ENCODE measurements around the gene AQP10.
"Not testable (repeated sequence)": the region's sequence is repeated elsewhere in the genome, so short reads cannot be mapped to it uniquely, and the experiment has no call there.

AQP10 gene

DNA sequence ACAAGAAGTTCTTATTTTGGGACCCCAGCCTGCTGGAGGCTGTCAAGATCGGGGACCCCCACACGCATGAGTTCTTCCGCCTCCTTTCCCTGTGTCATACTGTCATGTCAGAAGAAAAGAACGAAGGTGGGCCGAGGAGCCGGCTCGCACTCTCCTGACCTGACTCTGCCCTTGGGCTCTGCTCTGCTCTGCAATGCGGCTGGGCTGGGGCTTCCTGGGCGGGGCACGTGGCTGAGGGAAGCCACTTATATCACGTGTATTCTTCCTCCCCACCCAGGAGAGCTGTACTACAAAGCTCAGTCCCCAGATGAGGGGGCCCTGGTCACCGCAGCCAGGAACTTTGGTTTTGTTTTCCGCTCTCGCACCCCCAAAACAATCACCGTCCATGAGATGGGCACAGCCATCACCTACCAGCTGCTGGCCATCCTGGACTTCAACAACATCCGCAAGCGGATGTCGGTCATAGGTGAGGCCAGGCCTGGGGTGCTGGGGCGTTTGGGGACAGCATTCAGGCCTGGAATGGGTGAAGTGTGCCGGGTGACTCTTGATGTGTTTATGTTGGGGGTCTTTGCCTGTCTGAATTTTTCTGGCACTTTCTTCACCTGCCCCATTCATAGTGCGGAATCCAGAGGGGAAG, 22.1 kb downstream of the AQP10 start:
- peak; percentile 47 to 57 for DNase-seq (ENCODE audit: low read depth in 1 of 2, low spot score in 1 of 2)

- DNase-seq (ENCODE audit: low read depth in 1 of 2, low spot score in 1 of 2): peak; percentile 54 to 67
Measured at GRCh38 chr1:154344977-154345837, 24.3 kb downstream of the AQP10 start.

DNA sequence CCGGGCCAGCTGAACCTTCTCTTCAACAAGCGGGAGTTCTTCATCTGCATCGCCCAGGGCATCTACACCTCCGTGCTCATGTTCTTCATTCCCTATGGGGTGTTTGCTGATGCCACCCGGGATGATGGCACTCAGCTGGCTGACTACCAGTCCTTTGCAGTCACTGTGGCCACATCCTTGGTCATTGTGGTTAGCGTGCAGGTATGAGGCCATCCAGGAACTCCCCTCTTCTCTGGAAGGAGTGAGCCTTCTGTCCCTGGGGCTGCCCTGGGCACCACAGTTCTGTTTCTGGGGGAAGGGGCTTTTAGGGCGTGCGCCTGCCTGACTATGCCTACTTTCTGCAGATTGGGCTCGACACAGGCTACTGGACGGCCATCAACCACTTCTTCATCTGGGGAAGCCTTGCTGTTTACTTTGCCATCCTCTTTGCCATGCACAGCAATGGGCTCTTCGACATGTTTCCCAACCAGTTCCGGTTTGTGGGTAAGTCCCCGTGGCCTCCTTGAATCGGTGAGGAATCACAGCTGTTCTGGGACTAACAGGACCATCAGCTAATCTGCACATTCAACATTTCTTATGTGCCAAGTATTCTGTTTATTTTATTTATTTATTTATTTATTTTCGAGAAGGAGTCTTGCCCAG, 25.5 kb downstream of the AQP10 start:
- no peak for DNase-seq (ENCODE audit: low read depth in 1 of 2, low spot score in 1 of 2)

DNA sequence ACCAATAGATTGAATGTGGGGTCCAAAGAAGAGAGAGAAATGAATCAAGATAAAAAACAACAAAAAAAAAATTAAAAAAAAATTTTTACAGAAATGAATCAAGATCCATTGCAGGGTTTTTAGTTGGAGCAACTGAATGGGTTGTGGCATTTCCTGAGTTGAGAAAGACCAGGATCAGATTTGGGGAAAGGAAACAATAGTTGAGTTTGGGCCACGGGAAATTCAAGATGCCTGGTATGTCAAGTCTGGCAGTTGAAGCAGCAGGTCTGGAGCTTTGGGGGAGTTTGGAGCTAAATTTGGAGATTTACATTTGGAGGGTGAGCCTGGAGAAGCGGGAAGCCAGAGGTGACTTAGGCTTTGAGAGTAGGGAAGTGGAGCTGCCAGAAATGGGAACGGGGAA, 27.1 kb downstream of the AQP10 start:
- DNase-seq (ENCODE audit: low read depth in 1 of 2, low spot score in 1 of 2): no peak

DNA sequence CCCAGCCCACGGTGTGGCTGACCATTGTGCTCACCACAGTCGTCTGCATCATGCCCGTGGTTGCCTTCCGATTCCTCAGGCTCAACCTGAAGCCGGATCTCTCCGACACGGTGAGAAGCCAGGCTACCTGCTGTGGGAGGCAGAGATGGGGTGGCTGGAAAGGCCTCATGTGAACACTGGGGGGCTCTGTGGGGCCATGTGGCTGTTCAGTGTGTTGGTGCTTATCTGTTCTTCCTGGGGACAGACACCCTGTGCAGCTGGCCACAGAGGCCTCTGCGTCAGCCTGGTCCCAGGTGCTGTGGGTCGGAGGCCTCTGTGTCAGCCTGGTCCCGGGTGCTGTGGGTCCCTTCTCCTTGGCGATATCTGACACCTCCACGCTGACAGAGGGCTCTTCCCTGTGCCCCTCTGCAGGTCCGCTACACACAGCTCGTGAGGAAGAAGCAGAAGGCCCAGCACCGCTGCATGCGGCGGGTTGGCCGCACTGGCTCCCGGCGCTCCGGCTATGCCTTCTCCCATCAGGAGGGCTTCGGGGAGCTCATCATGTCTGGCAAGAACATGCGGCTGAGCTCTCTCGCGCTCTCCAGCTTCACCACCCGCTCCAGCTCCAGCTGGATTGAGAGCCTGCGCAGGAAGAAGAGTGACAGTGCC, 27.7 kb downstream of the AQP10 start:
- no peak for DNase-seq (ENCODE audit: low read depth in 1 of 2, low spot score in 1 of 2)

DNA sequence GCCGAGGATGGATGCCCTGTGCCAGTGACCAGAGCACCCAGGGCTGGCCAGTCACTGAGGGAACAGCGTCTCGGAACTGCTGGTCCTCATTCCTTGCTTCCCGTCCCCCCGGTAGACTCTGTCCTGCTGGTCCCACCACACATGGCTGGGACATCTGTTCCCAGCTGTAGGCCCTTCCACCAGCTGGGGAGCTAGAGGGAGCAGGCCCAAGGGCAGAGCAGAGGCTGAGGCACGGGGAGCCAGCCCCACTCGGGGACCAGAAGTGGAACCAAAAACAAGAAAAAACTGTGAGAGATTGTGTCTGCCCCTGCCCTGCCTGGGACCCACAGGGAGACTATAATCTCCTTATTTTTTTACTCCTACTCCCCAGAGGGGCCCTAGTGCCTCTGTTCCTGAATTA, 28.2 kb downstream of the AQP10 start:
- DNase-seq (ENCODE audit: low read depth in 1 of 2, low spot score in 1 of 2): no peak

DNA sequence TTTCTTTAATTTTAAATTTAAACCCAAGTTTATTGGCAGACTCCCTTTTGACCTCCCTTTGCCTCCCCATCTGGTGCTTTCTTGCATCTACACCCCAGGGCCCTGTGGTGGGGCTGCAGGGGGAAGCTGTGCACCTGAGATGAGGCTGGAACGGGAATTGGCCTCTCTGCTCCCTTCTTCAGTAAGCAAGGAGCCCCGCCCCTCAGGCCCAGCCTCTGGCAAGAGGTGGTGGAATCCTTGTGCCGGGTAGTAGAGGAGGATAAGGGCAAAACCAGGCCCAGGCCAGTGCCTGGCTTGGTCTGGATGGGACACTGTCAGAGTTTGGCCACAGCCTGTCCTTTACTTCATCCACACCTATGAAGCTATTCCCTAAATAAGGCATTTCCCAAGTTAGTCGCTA, 29.5 kb downstream of the AQP10 start:
- DNase-seq (ENCODE audit: low read depth in 1 of 2, low spot score in 1 of 2): no peak

DNA sequence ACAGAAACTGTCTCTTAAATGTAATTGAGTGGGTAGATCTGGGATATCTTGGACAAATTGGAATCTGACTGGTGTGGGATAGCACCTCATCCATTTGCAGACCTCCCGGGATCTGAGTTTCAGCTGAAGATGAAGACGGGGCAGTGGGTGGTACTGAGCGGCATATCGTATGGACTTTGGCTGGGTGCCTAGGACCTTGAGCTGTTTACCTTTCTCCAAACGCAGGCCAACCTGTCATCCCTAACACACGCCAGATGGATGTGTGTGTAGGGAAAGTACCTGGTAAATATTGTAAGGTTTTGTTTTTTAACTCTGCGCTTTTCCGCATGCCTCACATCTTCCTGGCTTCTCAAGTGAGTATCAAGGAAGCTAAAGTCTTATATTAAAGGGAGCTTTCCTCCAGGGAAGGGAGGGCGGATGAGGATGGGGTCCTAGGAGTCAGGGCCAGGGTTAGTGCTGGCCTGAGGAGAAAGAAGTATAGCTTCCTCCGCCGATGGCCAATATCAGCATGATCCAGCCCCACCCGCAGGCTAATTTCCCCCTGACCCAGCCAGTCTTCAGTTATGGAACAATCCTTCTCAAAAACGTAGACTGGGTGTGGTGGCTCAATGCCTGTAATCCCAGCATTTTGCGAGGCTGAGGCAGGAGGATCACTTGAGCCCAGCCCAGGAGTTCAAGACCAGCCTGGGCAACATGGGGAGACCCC, 30.6 kb downstream of the AQP10 start:
- DNase-seq (ENCODE audit: low read depth in 1 of 2, low spot score in 1 of 2): no peak

DNA sequence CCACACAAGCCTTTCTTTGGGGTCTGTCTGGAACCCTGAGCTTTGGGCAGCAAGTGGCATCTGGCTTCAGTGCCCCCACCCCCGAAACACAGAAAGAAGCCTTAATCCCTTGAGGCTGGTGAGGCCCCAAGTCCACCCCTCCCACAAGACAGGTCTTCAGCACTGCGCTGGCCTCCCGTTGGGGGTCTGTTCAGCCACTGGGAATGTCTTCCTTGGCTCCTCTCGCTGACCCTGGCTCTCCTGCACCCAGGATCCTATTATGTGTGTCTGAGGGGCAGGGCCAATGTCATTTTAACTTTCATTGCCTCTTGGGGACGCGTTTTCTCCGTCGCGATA, 31.3 kb downstream of the AQP10 start:
- no peak for DNase-seq (ENCODE audit: low read depth in 1 of 2, low spot score in 1 of 2)

GRCh38 chr1:154352581-154353459, 31.9 kb downstream of the AQP10 start:
- DNase-seq (ENCODE audit: low read depth in 1 of 2, low spot score in 1 of 2): no peak

GRCh38 chr1:154353460-154353904, 32.6 kb downstream of the AQP10 start:
- DNase-seq (ENCODE audit: low read depth in 1 of 2, low spot score in 1 of 2): no peak

DNA sequence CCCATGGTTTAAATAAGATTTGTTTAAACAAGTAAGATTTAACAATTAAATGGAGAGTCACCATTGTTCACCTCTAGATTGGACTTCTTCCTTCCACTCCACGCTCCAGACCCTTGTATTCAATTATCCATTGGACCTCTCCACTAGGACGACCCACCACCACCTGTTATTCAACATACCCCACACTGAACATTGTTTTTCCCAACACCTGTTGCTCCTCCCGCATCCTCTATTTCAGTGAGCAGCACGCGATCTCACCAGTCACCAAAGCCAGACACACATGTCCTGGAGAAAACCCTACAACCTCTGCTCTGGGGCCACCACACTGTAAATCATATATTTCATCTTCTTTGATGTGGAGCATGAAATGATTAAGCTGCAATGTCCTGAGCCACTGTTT, 33.1 kb downstream of the AQP10 start:
- no peak for DNase-seq (ENCODE audit: low read depth in 1 of 2, low spot score in 1 of 2)

DNA sequence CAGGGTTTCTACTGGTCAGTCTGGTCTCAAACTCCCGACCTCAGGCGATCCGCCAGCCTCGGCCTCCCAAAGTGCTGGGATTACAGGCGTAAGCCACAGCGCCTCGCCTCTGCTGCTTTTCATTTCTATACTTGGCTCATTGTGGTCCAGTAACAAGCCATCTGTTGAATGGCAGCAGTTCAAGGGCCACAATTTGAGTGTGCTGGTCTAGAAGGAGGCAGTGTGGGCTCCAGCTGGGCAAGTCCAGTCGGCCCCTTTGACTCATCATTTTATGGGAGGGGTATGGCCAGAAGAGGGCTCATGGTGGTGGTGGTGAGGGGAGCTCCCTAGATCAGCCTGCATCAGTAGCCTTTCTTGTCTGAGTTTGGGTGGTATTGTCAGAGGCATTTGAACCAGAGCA, 37.6 kb downstream of the AQP10 start:
- no peak for DNase-seq (ENCODE audit: low read depth in 1 of 2, low spot score in 1 of 2)

DNA sequence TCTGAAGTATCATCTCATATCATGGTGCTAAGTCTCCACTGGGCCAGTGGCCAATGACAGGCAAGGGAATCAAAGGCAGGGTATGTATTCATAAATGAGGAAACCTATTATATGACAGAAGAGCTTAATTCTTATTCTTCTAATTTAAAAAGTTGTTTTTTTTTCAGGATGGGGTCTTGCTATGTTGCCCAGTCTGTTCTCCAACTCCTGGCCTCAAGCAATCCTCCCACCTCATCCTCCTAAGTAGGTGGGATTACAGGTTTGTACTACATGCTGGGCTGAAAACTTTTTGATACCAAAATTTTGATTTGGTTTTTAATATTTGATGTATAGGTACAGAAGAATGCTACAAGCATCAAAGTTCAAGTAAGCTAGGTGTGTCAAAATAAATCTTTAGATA, 39.4 kb downstream of the AQP10 start:
- DNase-seq (ENCODE audit: low read depth in 1 of 2, low spot score in 1 of 2): no peak

DNA sequence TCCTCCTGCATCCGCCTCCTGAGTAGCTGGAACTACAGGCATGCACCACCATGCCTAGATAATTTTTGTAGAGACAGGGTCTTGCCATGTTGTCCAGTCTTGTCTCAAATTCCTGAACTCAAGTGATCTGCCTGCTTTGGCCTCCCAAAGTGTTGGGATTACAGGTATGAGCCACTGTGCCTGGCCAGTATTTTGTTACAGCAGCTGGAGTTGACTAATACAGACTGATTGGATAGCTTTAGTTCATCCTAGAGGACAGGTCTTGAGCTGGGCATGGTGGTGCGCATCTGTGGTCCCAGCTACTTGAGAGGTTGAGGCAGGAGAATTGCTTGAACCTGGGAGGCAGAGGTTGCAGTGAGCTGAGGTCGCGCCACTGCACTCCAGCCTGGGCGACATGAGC, 40.0 kb downstream of the AQP10 start:
- not testable (repeated sequence) for DNase-seq (ENCODE audit: low read depth in 1 of 2, low spot score in 1 of 2)

DNA sequence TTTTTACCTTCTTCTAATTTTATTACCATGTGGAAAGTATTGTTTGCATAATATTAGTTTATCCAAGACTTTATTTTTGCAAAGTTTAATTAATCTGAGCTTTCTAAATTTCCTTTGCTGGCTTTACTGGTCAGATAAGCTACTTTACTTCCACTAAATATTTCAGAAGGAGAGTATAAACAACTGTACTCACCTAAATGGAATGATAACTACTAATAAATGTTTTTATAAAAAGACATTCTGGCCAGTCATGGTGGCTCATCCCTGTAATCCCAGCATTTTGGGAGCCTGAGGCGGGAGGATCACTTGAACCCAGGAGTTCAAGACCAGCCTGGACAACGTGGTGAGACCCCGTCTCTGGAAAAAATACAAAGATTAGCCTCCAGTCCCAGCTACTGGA, 40.5 kb downstream of the AQP10 start:
- no peak for DNase-seq (ENCODE audit: low read depth in 1 of 2, low spot score in 1 of 2)

- DNase-seq (ENCODE audit: low read depth in 1 of 2, low spot score in 1 of 2): no peak
Measured at GRCh38 chr1:154371436-154371835, 50.5 kb downstream of the AQP10 start.

GRCh38 chr1:154373777-154374357, 53.0 kb downstream of the AQP10 start:
- DNase-seq (ENCODE audit: low read depth in 1 of 2, low spot score in 1 of 2): not testable (repeated sequence)

Measured in activated T-helper 1 cell treated with anti-CD3 and anti-CD28 coated beads, Interleukin-2, amount 50 U/mL, for 16 hours (primary cell).